Activated CD4-positive, alpha-beta T cell treated with anti-CD3 and anti-CD28 coated beads for 36 hours (primary cell): ENCODE results near the gene CIAPIN1. TPM values are rescaled to one million over a fixed set of nuclear protein-coding genes. Genes with fewer than 3 reads are reported as not detected.

Source experiments
- ATAC-seq: fragments of 200-7000 bp; cut with Tn5 transposase; one replicate; pipeline ENCODE4 v1.10.0; 2021; ENCODE audit warnings: mild to moderate bottlenecking, moderate library complexity
- CTCF ChIA-PET: fragments of 350-600 bp; sonication (Branson Sonifier 250); formaldehyde crosslinking; loops from one replicate; lab custom pipeline; 2021; ENCODE audit warnings: antibody characterized with exemption; lab: Charles Lee
- POLR2A ChIA-PET: fragments of 350-600 bp; sonication (Branson Sonifier 250); formaldehyde crosslinking; loops from one replicate; lab custom pipeline; 2021; ENCODE audit warnings: antibody characterized with exemption, inconsistent platforms; lab: Charles Lee
- DNase-seq: peaks from one replicate; pipeline ENCODE4 v3.0.0-alpha.2; 2020
- H3K27ac Mint-ChIP-seq: one replicate; pipeline ENCODE4 v1.8.0; 2021; ENCODE audit warnings: mixed read lengths
- H3K27me3 Mint-ChIP-seq: one replicate; pipeline ENCODE4 v1.8.0; 2021; ENCODE audit warnings: mixed read lengths
- H3K36me3 Mint-ChIP-seq: one replicate; pipeline ENCODE4 v1.8.0; 2021; ENCODE audit warnings: low read depth, mixed read lengths
- H3K4me1 Mint-ChIP-seq: one replicate; pipeline ENCODE4 v1.8.0; 2021; ENCODE audit warnings: mixed read lengths
- H3K4me3 Mint-ChIP-seq: one replicate; pipeline ENCODE4 v1.8.0; 2021; ENCODE audit warnings: mild to moderate bottlenecking, moderate library complexity, mixed read lengths
- H3K9me3 Mint-ChIP-seq: one replicate; pipeline ENCODE4 v1.8.0; 2021; ENCODE audit warnings: low read depth, mixed read lengths
- intact Hi-C, 2 experiments: fragments of 100-400 bp; cut with DNase I in 1 of 2; cut with micrococcal nuclease in 1 of 2; formaldehyde crosslinking; loops; one replicate each; pipeline versions ENCODE4 v1.14.2 to v1.15.1; 2022 to 2024; cut with DNase I, micrococcal nuclease
- total RNA-seq, 2 experiments: library from RNA; stranded (reverse); gene quantifications; one replicate each; pipeline ENCODE4 v1.2.3, GENCODE V29; 2021

Gene CIAPIN1
- total RNA-seq, 2 experiments from 2014 or later, result 41.7 to 42.6 TPM

DNA sequence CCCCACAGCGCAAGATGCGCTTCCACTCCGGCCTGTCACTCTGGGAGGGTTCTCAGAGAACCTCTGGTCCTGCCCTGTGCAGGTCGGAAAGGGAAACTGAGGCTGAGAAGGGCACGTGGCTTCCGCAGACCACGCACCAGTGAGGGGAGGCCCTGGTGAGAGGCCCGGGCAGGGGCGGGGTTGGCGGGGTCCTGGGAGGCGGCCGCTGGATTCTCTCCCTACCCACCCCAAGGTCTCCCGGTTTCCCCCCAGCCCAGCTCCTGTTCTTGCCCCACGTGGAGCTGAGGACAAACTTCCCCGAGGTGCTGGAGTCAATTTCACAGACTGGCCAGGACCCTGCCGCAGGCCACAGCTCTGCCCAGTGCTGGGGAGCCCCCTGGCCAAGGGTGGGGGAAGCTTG lies 31.1 kb downstream of the CIAPIN1 start:
- intact Hi-C loops, result loop anchor here (2.0 to 10.0 kb wide), 3 partner anchors 39 to 331 kb away; partner anchors contain the start of genes PSME3IP1 (in 1 of the 2) and RSPRY1 (in 1 of the 2)
- Mint-ChIP-seq H3K27me3 (no peaks in the 10 kb centered on the region), H3K36me3 (no peaks in the 10 kb centered on the region), H3K27ac (no peak overlapping the region), H3K4me1 (peaks cover 19% of the 10 kb centered on the region), H3K9me3 (no peaks in the 10 kb centered on the region), H3K4me3 (no peak overlapping the region)
- ATAC-seq (no peak), DNase-seq (no peak)
- CTCF ChIA-PET, result interaction anchor here (0.8 to 4.7 kb wide), 18 partner anchors 10 to 686 kb away, joined by 3 to 129 read pairs (median 6); partner anchors contain the start of genes CIAPIN1, COQ9 and NUP93
- POLR2A ChIA-PET, result interaction anchor here (0.6 to 1.5 kb wide), 2 partner anchors 114 to 747 kb away, joined by 4 read pairs; partner anchors contain the start of gene MT1H

DNA sequence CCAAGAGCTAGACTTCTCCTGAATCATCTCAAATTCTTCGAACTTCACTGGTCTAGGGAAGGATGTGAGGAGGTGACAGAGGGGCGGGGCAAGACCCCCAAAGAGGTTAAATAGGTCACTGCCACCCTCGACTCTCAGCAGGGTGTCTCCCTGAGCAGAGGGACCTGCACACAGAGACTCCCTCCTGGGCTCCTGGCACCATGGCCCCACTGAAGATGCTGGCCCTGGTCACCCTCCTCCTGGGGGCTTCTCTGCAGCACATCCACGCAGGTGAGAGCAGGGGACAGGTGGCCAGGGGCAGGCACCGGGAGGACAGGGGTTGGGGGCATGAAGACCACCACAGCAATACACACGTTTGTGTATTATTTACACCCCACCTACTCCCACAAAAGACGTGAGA lies 33.5 kb downstream of the CIAPIN1 start:
- POLR2A ChIA-PET, result interaction anchor here (0.6 kb wide), 1 partner anchor 49 kb away, joined by 5 read pairs; no protein-coding TSS in a partner anchor
- Mint-ChIP-seq H3K27ac (no peak overlapping the region), H3K27me3 (no peaks in the 10 kb centered on the region), H3K9me3 (no peaks in the 10 kb centered on the region), H3K4me1 (peaks cover 13% of the 10 kb centered on the region), H3K4me3 (no peak overlapping the region), H3K36me3 (no peaks in the 10 kb centered on the region)
- no peak for ATAC-seq
- no peak for DNase-seq
- CTCF ChIA-PET, result interaction anchor here (0.5 to 1.6 kb wide), 7 partner anchors 8 to 830 kb away, joined by 3 to 7 read pairs (median 4); partner anchors contain the start of gene CCL17
- intact Hi-C loops, result loop anchor here in 1 of 2 experiments (10.0 kb wide), 1 partner anchor 329 kb away; no protein-coding TSS in a partner anchor

DNA sequence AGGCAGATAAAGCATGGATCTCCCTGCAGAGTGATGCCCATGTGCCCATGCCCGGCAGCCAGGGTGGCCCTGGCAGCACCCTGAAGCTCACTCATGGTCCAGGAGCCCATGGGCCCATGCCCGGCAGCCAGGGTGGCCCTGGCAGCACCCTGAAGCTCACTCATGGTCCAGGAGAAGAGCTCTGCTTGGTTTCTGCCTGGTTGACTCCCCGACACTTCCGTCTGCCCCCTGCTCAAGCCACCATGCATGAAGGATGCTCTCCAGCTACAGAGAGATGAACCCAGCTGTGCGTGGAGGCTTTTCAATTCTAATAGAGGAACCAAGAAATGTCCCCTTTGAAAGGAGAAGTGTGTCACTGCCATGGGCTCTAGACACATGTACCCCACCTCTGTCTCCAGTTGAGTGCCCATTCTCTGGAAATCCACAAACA lies 33.9 kb downstream of the CIAPIN1 start:
- CTCF ChIA-PET, result interaction anchor here (0.5 to 1.6 kb wide), 8 partner anchors 9 to 830 kb away, joined by 3 to 7 read pairs (median 4); partner anchors contain the start of gene CCL17

DNA sequence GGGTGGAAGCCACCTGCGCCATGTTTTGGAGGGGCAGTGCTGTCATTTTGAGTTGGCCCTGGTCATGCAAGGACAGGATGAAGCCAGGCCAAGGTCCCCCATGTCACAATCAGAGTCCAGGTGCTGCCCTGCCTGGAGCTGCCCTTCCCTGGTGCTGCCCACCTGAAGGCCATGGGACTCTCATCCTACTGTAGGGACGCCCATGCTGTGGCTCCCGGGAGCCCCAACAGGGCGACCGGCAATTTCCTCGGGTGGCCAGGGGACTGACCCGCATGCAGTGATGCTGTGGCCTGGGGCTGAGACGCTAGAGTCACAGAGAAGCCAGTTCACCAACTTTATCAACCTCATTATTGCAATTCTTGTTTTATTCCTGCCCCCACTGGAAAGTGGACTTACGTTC lies 34.6 kb downstream of the CIAPIN1 start:
- ChIA-PET CTCF (interaction anchor here (0.6 to 1.6 kb wide), 7 partner anchors 8 to 152 kb away, joined by 3 to 7 read pairs (median 4); partner anchors contain the start of gene CCL17), POLR2A (interaction anchor here (1.1 kb wide), 1 partner anchor 125 kb away, joined by 5 read pairs; no protein-coding TSS in a partner anchor)
- no peak for DNase-seq
- Mint-ChIP-seq H3K4me3 (no peak overlapping the region), H3K27ac (no peak overlapping the region), H3K36me3 (no peaks in the 10 kb centered on the region), H3K4me1 (peaks cover 7% of the 10 kb centered on the region), H3K27me3 (no peaks in the 10 kb centered on the region), H3K9me3 (no peaks in the 10 kb centered on the region)
- no peak for ATAC-seq
- intact Hi-C loops, result loop anchor here in 1 of 2 experiments (10.0 kb wide), 1 partner anchor 328 kb away; no protein-coding TSS in a partner anchor

More for the DNA sequence above, 33.9 kb downstream of the CIAPIN1 start:
- H3K27ac Mint-ChIP-seq, result no peak overlapping the region
- DNase-seq (no peak), ATAC-seq (no peak)
- peaks cover 10% of the 10 kb centered on the region for H3K4me1 Mint-ChIP-seq
- no peaks in the 10 kb centered on the region for H3K27me3 Mint-ChIP-seq
- no peaks in the 10 kb centered on the region for H3K36me3 Mint-ChIP-seq
- no peak overlapping the region for H3K4me3 Mint-ChIP-seq
- POLR2A ChIA-PET, result interaction anchor here (1.1 kb wide), 1 partner anchor 124 kb away, joined by 5 read pairs; no protein-coding TSS in a partner anchor
- no peaks in the 10 kb centered on the region for H3K9me3 Mint-ChIP-seq
- intact Hi-C loops, result loop anchor here in 1 of 2 experiments (10.0 kb wide), 1 partner anchor 329 kb away; no protein-coding TSS in a partner anchor

DNA sequence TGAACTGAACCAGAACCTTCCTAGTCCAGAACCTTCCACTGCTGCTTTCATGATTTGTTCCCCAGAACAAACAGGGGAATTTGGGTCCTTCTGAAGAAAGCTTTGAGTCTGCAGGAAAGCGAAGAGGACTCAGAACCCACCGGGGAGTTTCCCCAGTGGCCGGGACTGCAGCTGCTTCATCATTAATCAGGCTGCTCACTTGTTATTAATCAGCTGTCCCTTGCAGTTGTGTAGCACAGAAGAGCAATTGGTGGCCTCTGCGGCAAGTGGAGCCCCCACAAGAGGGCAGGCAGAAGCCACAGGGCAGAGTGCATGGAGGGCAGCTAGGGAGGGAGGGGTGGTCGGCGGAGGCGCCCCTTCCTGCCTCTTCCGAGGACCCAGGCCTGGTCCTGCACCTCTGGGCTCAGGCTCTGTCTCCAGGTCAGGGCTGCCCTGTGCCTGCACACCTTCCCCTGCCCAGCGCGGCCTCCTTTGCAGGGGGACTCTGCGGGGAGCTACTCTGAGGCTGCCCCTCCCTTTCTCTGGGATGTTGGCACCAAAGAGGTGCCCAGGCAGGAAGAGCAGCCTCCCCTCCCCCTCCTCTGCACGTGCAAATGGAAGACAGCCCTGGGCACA lies 35.7 kb downstream of the CIAPIN1 start:
- H3K27me3 Mint-ChIP-seq, result no peaks in the 10 kb centered on the region
- ATAC-seq (no peak), DNase-seq (no peak)
- no peaks in the 10 kb centered on the region for H3K4me1 Mint-ChIP-seq
- H3K27ac Mint-ChIP-seq, result no peak overlapping the region
- H3K36me3 Mint-ChIP-seq, result no peaks in the 10 kb centered on the region
- H3K9me3 Mint-ChIP-seq, result no peaks in the 10 kb centered on the region
- H3K4me3 Mint-ChIP-seq, result no peak overlapping the region
- intact Hi-C loops, result loop anchor here in 1 of 2 experiments (10.0 kb wide), 1 partner anchor 327 kb away; no protein-coding TSS in a partner anchor
- ChIA-PET POLR2A (no interaction called here), CTCF (interaction anchor here (0.8 to 1.0 kb wide), 2 partner anchors 108 to 111 kb away, joined by 3 to 4 read pairs; no protein-coding TSS in a partner anchor)

DNA sequence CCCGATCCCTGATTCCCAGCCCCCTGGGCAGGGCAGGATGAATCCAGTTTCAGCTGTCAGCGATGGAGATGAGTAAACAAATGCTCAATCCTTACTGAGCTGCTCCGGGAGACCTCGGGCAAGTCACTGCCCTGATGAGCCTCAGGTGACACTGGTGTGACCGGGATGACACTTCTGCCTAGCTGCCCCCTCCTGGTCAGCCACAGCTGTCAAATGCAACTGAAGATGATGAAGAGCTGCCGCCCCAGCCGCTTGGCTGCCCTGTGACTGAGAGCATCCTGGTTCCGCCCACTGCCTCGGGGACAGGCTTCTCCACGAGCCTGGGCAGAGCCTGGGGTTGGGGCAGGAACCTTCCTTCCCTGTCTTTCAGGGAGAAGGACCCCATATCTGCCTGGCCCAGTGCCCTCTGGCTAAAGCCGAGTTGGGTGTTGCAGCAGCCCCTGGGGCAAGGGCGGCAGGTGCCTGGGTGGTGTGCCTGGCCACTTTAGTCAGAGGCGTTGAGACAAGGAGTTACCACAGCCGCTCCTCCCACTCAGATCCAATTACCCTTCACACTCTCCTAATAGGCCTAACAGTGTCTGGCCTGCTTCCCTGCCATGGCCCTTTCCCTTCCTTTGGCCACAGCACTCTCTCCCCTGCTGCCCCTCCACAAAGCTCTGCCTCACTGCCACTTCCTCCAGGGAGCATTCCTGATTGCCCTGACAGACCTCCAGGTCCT lies 37.2 kb downstream of the CIAPIN1 start:
- CTCF ChIA-PET, result interaction anchor here (1.0 kb wide), 1 partner anchor 8 kb away, joined by 13 read pairs; no protein-coding TSS in a partner anchor
- Mint-ChIP-seq H3K27ac (no peak overlapping the region), H3K36me3 (no peaks in the 10 kb centered on the region), H3K4me3 (no peak overlapping the region), H3K4me1 (peaks cover 4% of the 10 kb centered on the region), H3K27me3 (no peaks in the 10 kb centered on the region), H3K9me3 (no peaks in the 10 kb centered on the region)
- intact Hi-C loops, result loop anchor here in 1 of 2 experiments (10.0 kb wide), 1 partner anchor 325 kb away; no protein-coding TSS in a partner anchor
- no peak for ATAC-seq
- POLR2A ChIA-PET, result no interaction called here
- no peak for DNase-seq

DNA sequence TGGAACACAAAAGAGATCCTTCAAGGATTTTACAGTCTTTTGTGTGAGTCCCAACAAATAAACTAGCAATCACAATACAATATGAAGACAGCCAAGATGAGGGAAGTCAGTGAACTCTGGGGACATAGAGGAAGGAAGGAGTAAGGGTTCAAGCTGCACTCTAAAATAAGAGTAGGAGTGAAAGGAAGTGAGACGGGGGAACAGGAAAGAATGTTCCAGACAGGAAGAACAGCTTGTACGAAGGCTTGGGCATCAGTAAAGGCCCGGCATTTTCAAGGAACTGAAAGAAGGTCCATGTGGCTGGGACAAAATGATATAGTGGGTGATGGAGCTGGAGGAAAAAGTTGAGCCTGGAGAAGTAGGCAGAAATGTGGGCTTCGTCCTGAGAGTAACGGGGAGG lies 38.1 kb downstream of the CIAPIN1 start:
- DNase-seq, result no peak
- no peak overlapping the region for H3K4me3 Mint-ChIP-seq
- no peak for ATAC-seq
- H3K27ac Mint-ChIP-seq, result no peak overlapping the region
- H3K27me3 Mint-ChIP-seq, result no peaks in the 10 kb centered on the region
- no peaks in the 10 kb centered on the region for H3K9me3 Mint-ChIP-seq
- intact Hi-C loops, result no loop called here
- ChIA-PET POLR2A (no interaction called here), CTCF (interaction anchor here (1.0 kb wide), 1 partner anchor 9 kb away, joined by 13 read pairs; no protein-coding TSS in a partner anchor)
- peaks cover 5% of the 10 kb centered on the region for H3K4me1 Mint-ChIP-seq
- no peaks in the 10 kb centered on the region for H3K36me3 Mint-ChIP-seq

DNA sequence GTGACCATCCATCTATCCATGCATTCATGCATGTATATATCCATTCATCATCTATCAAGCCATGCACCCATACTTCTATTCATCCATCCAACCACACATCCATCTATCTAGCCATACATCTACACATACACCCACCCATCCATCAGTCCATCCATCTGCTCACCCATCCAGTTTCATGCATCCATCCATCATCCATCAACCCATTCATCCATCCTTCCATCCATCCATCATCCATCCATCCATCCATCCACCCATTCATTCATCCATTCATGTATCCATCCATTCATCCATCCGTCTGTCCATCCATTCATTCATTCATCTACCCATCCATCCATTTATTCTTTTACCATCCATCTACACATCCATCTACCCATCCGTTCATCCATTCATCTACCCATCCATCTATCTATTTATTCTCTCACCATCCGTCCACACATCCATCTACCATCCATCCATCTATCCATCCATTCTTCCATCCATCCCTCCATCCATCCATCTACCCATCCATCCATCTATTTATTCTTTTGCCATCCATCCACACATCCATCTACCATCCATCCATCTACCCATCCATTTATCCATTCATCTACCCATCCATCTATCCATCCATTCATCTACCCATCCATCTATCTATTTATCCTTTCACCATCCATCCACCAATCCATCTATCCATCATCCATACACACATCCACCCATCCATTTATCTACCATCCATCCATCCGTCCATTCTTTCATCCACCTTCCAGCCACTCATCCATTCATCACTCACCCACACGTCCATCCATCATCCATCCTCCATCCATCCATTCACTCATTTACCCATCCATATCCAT lies 39.4 kb downstream of the CIAPIN1 start:
- no peaks in the 10 kb centered on the region for H3K36me3 Mint-ChIP-seq
- H3K27me3 Mint-ChIP-seq, result no peaks in the 10 kb centered on the region
- no peak overlapping the region for H3K4me3 Mint-ChIP-seq
- peaks cover 5% of the 10 kb centered on the region for H3K4me1 Mint-ChIP-seq
- DNase-seq (no peak), ATAC-seq (no peak)
- ChIA-PET POLR2A (no interaction called here), CTCF (interaction anchor here (0.6 kb wide), 1 partner anchor 75 kb away, joined by 3 read pairs; no protein-coding TSS in a partner anchor)
- intact Hi-C loops, result no loop called here
- no peak overlapping the region for H3K27ac Mint-ChIP-seq
- no peaks in the 10 kb centered on the region for H3K9me3 Mint-ChIP-seq

DNA sequence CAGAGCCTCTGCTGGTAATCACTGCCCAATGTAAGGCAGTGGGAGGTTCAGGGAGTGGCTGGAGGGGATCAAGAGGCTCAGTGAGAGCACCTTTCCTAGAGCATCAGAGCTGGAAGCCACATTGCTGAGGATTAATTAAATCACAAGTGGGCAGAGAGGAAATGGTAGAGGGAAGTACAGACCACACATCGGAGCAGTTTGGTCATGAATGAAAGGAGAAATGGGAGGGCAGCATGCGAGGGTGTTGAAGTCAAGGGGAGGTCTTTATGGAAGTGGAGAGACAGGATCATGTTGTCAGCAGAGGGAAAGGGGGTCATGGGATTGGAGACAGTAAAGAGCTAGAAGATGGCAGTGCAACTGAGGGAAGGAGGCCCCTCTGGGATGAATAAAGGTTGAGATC lies 40.3 kb downstream of the CIAPIN1 start:
- POLR2A ChIA-PET, result interaction anchor here (0.5 kb wide), 1 partner anchor 61 kb away, joined by 3 read pairs; no protein-coding TSS in a partner anchor
- no peak overlapping the region for H3K27ac Mint-ChIP-seq

DNA sequence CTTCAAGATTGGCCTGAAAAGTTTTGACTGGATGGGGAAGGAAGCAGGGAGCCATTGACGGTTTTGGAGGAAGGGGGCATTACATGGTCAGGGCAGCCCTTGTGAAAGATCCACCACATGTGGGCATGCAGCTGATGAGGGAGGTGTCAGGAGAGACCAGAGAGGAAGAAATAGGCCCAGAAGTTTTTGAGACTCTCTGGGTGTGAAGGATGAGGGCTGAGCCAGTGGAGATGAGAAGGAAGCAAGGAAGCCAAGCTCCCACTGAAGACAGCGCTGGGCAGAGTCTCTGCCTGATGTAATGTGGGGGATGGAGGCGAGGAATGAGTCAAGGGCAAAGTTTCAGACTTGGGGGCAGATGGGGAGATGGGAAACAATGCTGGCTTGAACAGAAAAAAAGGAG lies 42.1 kb downstream of the CIAPIN1 start:
- ChIA-PET CTCF (interaction anchor here (0.7 to 2.4 kb wide), 6 partner anchors 8 to 109 kb away, joined by 3 to 10 read pairs (median 4); no protein-coding TSS in a partner anchor), POLR2A (no interaction called here)
- Mint-ChIP-seq H3K27me3 (no peaks in the 10 kb centered on the region), H3K4me1 (peaks cover 5% of the 10 kb centered on the region), H3K36me3 (no peaks in the 10 kb centered on the region), H3K9me3 (no peaks in the 10 kb centered on the region), H3K4me3 (no peak overlapping the region), H3K27ac (no peak overlapping the region)
- ATAC-seq (no peak), DNase-seq (no peak)
- intact Hi-C loops, result no loop called here

More for the DNA sequence above, 40.3 kb downstream of the CIAPIN1 start:
- Mint-ChIP-seq H3K4me3 (no peak overlapping the region), H3K9me3 (no peaks in the 10 kb centered on the region), H3K27me3 (no peaks in the 10 kb centered on the region), H3K36me3 (no peaks in the 10 kb centered on the region), H3K4me1 (peaks cover 5% of the 10 kb centered on the region)
- DNase-seq (no peak), ATAC-seq (no peak)
- intact Hi-C loops, result no loop called here
- CTCF ChIA-PET, result interaction anchor here (0.6 to 2.4 kb wide), 2 partner anchors 10 to 74 kb away, joined by 3 to 10 read pairs; no protein-coding TSS in a partner anchor
